AG04450 (cell line): ENCODE data around the gene PITRM1. TPM values are rescaled to one million over a fixed set of nuclear protein-coding genes. Genes with fewer than 3 reads are reported as not detected.
"Not testable (repeated sequence)": the region's sequence is repeated elsewhere in the genome, so short reads cannot be mapped to it uniquely, and the experiment has no call there.

Experiments used
- CTCF ChIA-PET: fragments of 300-600, 350-600 bp; formaldehyde crosslinking; extraction: SDS; loops from one replicate; lab custom pipeline; 2022; ENCODE audit warnings: antibody characterized with exemption, inconsistent platforms; lab: Charles Lee
- POLR2A ChIA-PET: fragments of 350-600 bp; formaldehyde crosslinking; extraction: SDS; loops from one replicate; lab custom pipeline; 2021; ENCODE audit warnings: antibody characterized with exemption, inconsistent platforms; lab: Yijun Ruan, JAX
- DNase-seq: peaks from one replicate; pipeline ENCODE4 v3.0.0-alpha.2; 2011; ENCODE audit warnings: low read depth, low spot score
- H3K27ac ChIP-seq: one replicate; pipeline ENCODE4 v1.5.1; 2012; ENCODE audit warnings: low read depth, low read length, control low read depth
- H3K27me3 ChIP-seq: one replicate; pipeline ENCODE4 v1.6.0; 2012; ENCODE audit warnings: low read length; ENCODE audit not compliant: control insufficient read depth, insufficient read depth
- H3K4me3 ChIP-seq: 2 replicates; pipeline ENCODE4 v1.5.1; 2011; ENCODE audit warnings: mild to moderate bottlenecking, low read depth, low read length, control low read depth
- H3K9me3 ChIP-seq: 2 replicates; pipeline ENCODE4 v1.5.1; 2012; ENCODE audit warnings: low read length; ENCODE audit not compliant: control insufficient read depth, insufficient read depth
- CTCF ChIP-seq: IDR thresholded peaks from 2 replicates; pipeline ENCODE4 v1.5.1; 2011; ENCODE audit warnings: low read depth, low read length, control low read depth, inconsistent platforms
- polyA plus RNA-seq: library from polyadenylated mRNA; depleted of rRNA; stranded (reverse); fragments of >200 nt; gene quantifications from 2 replicates; pipeline ENCODE4 v1.2.3, GENCODE V29; 2011

Gene PITRM1
- polyA plus RNA-seq, 1 experiment, result 52.8 TPM

- DNase-seq, result no peak
- Histone ChIP-seq H3K4me3 (no peak overlapping the region), H3K27ac (no peak overlapping the region), H3K9me3 (peaks cover 1% of the 10 kb centered on the region; the same call in 1 of the 2 replicates), H3K27me3 (no peaks in the 10 kb centered on the region)
- CTCF ChIA-PET, result interaction anchor here (1.4 to 2.2 kb wide), 2 partner anchors 11 to 180 kb away, joined by 3 to 9 read pairs; no protein-coding TSS in a partner anchor
- no peak for TF ChIP-seq CTCF
- POLR2A ChIA-PET, result interaction anchor here (1.1 kb wide), 1 partner anchor 10 kb away, joined by 3 read pairs; no protein-coding TSS in a partner anchor
These were observed 63.9 kb downstream of the PITRM1 start for GRCh38 chr10:3108575-3109105.

GRCh38 chr10:3108033-3108432 lies 64.5 kb downstream of the PITRM1 start:
- no peak for DNase-seq
- Histone ChIP-seq H3K27me3 (no peaks in the 10 kb centered on the region), H3K27ac (peak overlapping the region; percentile 94), H3K4me3 (no peak overlapping the region), H3K9me3 (peaks cover 3% of the 10 kb centered on the region; the same call in 1 of the 2 replicates)
- ChIA-PET CTCF (interaction anchor here (1.4 to 2.2 kb wide), 2 partner anchors 12 to 180 kb away, joined by 3 to 9 read pairs; no protein-coding TSS in a partner anchor), POLR2A (interaction anchor here (0.8 to 1.7 kb wide), 3 partner anchors 9 to 39 kb away, joined by 3 to 33 read pairs (median 3); no protein-coding TSS in a partner anchor)
- no peak for TF ChIP-seq CTCF

- H3K27me3 ChIP-seq, result no peaks in the 10 kb centered on the region
- peak; percentile 92 for DNase-seq
- TF ChIP-seq CTCF, result no peak
- peak overlapping the region; percentile 94 for H3K27ac ChIP-seq
- POLR2A ChIA-PET, result interaction anchor here (0.8 to 1.7 kb wide), 8 partner anchors 8 to 65 kb away, joined by 3 to 33 read pairs (median 3); partner anchors contain the start of gene PITRM1
- CTCF ChIA-PET, result interaction anchor here (1.4 to 2.2 kb wide), 2 partner anchors 12 to 179 kb away, joined by 3 to 9 read pairs; no protein-coding TSS in a partner anchor
- H3K4me3 ChIP-seq, result no peak overlapping the region
- peaks cover 3% of the 10 kb centered on the region; the same call in 1 of the 2 replicates for H3K9me3 ChIP-seq
These were observed 65.1 kb downstream of the PITRM1 start for GRCh38 chr10:3107426-3107961.

- CTCF ChIA-PET, result interaction anchor here (0.7 to 2.2 kb wide), 3 partner anchors 13 to 179 kb away, joined by 3 to 9 read pairs (median 3); no protein-coding TSS in a partner anchor
- H3K27me3 ChIP-seq, result no peaks in the 10 kb centered on the region
- H3K9me3 ChIP-seq, result peaks cover 3% of the 10 kb centered on the region; the same call in 1 of the 2 replicates
- POLR2A ChIA-PET, result interaction anchor here (0.9 to 1.7 kb wide), 6 partner anchors 12 to 66 kb away, joined by 3 to 33 read pairs (median 3); partner anchors contain the start of gene PITRM1
- DNase-seq, result peak; percentile 15
- no peak for TF ChIP-seq CTCF
- H3K4me3 ChIP-seq, result no peak overlapping the region
- H3K27ac ChIP-seq, result peak overlapping the region; percentile 94
These were observed 65.6 kb downstream of the PITRM1 start for GRCh38 chr10:3106928-3107425.

DNA sequence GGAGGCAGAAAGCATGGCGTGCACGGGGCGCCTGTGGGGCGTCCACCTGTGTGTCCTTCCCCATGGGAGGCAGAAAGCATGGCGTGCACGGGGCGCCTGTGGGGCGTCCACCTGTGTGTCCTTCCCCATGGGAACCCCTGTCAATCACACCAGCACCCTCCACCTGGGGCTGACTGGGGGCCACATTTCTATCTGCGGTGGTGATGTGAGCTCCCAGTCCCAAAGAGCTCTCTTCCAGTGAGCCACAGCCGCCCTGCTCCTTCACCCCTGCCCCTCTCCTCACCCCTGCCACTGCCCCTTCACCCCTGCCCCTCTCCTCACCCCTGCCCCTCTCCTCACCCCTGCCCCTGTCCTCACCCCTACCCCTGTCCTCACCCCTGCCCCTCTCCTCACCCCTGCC lies 66.3 kb downstream of the PITRM1 start:
- POLR2A ChIA-PET, result interaction anchor here (0.9 to 1.7 kb wide), 3 partner anchors 11 to 15 kb away, joined by 3 to 33 read pairs (median 3); no protein-coding TSS in a partner anchor

More for the DNA sequence above, 66.3 kb downstream of the PITRM1 start:
- H3K27ac ChIP-seq, H3K9me3 ChIP-seq, DNase-seq, H3K27me3 ChIP-seq, H3K4me3 ChIP-seq: not testable (repeated sequence)
- CTCF ChIA-PET, result interaction anchor here (0.7 to 2.2 kb wide), 2 partner anchors 129 to 178 kb away, joined by 3 to 9 read pairs; no protein-coding TSS in a partner anchor
